Gastroesophageal sphincter (tissue), 3 donors: ENCODE measurements around the gene GRIK2.

ENCODE experiments used
- EP300 ChIP-seq: sonication (generic); formaldehyde crosslinking; IDR thresholded peaks from one replicate; pipeline ENCODE4 v1.6.1; 2017; ENCODE audit warnings: antibody characterized with exemption, mild to moderate bottlenecking
- POLR2A ChIP-seq, 2 donors: fragments of 450-650 bp; IDR thresholded peaks; one replicate each; pipeline ENCODE4 v1.6.1; 2017; ENCODE audit warnings: antibody characterized with exemption in 2 of 2, mild to moderate bottlenecking in 2 of 2, moderate library complexity in 1 of 2
- POLR2AphosphoS5 ChIP-seq: sonication (generic); formaldehyde crosslinking; IDR thresholded peaks from one replicate; pipeline ENCODE4 v1.6.1; 2017; ENCODE audit warnings: antibody characterized with exemption
- TF ChIP-seq, protein P1 (sequence below), 4 experiments: fragments of 200-600 bp in 2 of 4; fragments of 450-650 bp in 2 of 4; sonication (generic) in 1 of 4; IDR thresholded peaks; one replicate each; pipeline ENCODE4 v1.5.1; 2017 to 2019; ENCODE audit warnings: antibody characterized with exemption in 4 of 4, mild to moderate bottlenecking in 2 of 4, moderate library complexity in 2 of 4

DNA sequence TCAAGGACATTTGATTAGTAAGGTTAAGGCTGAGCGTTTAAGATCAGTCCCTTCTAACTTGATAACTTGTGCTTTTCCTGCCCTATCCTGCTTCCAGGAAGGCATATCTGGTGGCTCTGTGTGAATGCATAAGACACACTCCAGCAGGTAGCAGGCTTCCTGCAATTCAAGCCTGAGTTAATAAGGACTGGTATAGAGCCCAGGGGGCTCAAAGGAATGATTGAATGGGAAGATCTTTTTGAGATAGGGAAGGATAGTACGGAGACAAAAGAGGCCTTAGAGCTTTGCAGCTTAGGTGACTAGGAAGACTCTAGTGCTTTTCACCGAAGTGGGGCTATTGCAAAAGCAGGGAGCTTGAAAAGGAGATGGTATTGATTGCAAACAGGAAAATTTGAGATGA, 307.1 kb downstream of the GRIK2 start:
- TF ChIP-seq, protein P1, sequence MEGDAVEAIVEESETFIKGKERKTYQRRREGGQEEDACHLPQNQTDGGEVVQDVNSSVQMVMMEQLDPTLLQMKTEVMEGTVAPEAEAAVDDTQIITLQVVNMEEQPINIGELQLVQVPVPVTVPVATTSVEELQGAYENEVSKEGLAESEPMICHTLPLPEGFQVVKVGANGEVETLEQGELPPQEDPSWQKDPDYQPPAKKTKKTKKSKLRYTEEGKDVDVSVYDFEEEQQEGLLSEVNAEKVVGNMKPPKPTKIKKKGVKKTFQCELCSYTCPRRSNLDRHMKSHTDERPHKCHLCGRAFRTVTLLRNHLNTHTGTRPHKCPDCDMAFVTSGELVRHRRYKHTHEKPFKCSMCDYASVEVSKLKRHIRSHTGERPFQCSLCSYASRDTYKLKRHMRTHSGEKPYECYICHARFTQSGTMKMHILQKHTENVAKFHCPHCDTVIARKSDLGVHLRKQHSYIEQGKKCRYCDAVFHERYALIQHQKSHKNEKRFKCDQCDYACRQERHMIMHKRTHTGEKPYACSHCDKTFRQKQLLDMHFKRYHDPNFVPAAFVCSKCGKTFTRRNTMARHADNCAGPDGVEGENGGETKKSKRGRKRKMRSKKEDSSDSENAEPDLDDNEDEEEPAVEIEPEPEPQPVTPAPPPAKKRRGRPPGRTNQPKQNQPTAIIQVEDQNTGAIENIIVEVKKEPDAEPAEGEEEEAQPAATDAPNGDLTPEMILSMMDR (IDR thresholded peaks at IDR 0.05): no peak
- TF ChIP-seq EP300: no peak
- TF ChIP-seq POLR2A (IDR thresholded peaks at IDR 0.05): no peak
- no peak for TF ChIP-seq POLR2AphosphoS5
